ENCODE results near the gene ZBTB48.

DNA sequence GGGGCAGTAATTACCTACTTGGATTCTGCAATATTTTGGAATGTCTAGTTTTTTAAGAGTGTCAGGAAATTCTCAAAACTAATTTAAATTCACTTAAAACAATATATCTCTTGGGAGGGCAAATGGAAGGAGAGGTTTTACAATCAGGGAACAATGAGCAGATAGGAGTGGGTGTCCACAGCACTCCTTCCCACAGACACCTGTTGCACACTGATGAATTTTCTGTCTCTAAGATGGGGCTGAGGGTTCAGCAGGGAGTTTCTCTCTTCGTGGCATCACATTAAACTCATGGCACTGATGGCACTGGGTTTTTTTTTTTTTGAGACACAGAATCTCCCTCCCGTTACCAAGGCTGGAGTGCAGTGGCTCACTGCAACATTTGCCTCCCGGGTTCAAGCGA, 39.3 kb downstream of the ZBTB48 start:
- TF ChIP-seq POLR2AphosphoS5 (IDR thresholded peaks at IDR 0.05; ENCODE audit: insufficient read depth in 1 of 2, low read depth in 1 of 2), result no peak
- TF ChIP-seq, protein P1, sequence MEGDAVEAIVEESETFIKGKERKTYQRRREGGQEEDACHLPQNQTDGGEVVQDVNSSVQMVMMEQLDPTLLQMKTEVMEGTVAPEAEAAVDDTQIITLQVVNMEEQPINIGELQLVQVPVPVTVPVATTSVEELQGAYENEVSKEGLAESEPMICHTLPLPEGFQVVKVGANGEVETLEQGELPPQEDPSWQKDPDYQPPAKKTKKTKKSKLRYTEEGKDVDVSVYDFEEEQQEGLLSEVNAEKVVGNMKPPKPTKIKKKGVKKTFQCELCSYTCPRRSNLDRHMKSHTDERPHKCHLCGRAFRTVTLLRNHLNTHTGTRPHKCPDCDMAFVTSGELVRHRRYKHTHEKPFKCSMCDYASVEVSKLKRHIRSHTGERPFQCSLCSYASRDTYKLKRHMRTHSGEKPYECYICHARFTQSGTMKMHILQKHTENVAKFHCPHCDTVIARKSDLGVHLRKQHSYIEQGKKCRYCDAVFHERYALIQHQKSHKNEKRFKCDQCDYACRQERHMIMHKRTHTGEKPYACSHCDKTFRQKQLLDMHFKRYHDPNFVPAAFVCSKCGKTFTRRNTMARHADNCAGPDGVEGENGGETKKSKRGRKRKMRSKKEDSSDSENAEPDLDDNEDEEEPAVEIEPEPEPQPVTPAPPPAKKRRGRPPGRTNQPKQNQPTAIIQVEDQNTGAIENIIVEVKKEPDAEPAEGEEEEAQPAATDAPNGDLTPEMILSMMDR (IDR thresholded peaks at IDR 0.05), result no peak
- TF ChIP-seq POLR2A (IDR thresholded peaks at IDR 0.05), result no peak
